GM11168 (cell line): ENCODE results near the gene FADS3.

Source experiments
- in situ Hi-C: fragments of 300-500 bp; cut with MboI; formaldehyde crosslinking; loops from one replicate; pipeline ENCODE4 v1.12.0; 2022; ENCODE audit warnings: low sequenced_read_pairs; ENCODE audit not compliant: unreplicated experiment

The FADS3 gene

DNA sequence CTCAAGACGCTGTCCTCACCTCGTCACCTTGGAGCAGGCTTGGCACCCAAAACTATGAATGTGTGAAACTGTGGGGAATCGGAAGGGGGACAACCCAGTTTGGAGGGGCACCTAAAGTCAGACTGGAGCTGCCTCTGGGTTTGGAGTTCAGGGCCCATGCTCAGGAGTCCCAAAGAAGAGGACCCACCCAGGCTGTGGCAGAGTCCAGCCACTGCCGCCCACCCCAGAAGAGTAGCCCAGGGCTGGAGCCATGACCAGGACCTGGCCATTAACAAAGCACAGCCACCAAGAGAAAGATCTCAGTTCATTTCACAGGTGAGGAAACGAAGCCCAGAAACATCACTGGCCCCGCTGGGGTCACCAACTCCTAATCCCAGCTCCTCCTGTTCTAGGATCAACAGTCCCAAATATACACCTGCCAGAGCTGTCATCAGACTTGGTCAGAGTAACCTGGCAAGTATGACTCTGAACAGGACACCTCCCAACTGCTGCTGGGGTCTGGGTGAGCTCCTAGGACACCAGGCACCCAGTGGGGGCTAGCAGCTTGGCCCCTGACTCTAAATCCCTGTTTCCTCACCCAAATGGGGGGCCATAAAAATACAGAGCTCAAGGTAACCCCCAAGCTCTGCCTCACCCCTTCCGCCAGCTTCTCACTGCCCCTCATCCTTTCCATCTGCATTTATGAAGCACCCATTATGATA, 23.3 kb upstream of the FADS3 start:
- in situ Hi-C loops = no loop called here

DNA sequence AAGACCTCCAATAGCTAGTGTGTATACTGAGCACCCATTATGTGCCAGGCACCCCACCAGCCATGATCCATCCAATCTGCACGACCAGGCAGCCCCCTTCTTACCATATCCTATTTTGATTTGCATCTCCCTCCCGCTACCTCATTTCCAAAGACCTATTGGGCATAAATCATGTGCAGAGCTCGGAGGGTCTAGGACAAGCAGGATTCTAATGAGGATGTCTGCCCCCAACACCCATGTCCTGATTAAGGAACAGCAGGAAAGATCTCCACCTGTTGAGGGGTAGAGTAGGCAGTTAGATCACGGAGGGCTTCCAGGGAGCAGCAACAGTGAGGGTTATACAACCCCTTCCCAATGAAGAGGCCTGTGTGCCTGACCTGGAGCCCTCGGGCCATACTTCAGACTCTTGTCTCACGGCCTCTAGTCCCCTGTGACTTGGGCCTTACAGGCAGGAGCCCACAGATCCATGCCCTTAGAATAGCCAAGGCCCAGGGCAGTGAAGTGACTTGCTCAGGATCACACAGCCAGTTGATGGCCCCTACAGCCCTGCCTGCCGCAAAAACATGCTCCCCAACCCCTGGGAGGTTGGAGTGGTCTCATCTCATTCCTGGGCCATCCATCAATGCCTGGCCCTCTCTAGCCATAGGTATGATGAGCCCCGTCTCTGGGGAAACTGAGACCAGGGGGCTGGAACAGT, 22.5 kb upstream of the FADS3 start:
- in situ Hi-C loops = no loop called here

DNA sequence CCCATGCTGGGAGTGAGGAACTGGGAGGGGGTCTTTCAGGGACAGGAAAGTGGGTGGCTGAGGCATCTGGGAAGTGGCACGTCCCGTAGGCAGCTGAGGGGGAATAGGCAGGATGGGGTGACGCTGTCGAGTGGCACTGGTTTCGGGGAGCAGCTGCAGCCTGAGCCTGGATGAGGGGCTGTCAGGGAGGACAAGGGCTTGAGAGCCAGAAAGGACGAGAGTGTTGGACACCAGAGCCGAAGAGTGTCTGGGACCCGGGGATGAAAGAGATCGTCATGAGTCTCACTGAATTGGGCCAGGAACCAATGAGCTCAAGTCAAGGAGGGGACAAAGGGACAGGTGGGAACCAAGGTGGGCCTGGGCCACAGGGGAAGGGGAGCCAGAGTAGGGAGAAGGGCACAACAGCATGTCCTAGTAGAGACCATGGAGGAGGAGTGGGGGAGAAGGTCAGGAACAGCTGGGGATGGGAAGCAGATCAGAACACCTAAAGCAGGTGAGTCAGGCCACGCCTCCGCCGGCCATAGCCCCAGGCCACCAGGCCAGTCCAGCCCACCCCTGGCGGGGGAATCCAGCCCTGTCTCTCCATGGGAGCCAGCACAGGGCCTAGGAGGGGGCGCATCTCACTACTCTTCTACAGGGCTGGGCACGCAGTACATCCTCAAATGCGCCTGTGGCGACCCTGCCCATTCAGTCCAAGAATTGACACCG, 21.8 kb upstream of the FADS3 start:
- in situ Hi-C loops = no loop called here

DNA sequence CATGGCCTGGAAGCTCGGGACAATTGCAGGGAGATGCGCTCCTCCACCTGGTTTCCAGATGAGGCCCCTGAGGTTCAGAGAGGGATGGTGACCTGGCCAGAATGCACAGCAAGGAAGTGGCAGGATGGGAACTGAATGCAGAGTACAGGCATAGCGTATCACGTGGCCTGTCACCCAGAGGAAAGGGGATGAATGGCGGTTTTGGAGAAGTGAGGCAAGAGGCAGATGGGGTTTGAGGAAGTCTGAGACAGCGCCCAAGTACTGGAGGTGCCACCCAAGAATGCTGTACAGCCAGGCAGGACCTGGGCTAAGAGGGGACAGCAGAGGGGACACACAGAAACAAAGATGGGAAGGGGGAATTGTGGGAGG, 21.2 kb upstream of the FADS3 start:
- in situ Hi-C loops = no loop called here

DNA sequence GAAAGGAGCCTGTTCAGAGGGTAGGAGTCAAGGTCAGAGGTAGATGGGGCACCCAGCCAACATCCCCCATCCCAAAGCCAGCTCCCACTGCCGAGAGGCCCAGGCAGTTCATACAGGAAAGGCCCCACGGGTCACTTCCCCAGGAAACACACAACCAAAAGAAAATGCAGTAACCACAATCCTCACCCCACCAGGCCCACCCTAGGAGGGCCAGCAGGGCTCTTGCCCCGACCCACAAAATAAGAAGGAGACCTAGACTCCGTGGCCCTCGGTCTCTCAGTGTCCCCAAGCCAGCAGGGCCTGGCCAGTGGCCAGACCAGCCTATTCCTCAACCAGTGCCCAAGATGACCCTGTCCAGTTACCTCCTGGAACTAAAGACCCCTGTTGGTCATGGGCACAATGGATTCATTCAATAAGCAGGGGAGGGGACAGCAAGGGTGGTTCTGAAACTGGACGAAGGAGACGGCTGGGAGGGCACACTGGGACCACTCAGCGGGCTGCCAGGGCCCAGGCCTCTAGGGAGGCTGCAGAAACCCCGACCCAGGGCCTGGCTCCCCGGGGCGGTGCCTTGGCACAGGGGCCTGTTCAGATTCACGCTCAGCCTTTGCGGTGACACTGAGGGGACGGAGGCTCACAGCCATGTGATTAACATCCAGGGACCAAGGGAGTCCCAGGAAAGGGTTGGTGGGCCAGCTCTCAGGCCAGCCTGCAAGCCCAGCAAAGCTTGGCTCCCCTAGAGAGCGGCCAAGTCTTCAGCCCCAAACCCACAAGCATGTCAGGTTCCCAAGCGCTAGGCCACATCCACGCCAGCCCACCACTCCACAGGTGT, 20.6 kb upstream of the FADS3 start:
- in situ Hi-C loops = no loop called here

DNA sequence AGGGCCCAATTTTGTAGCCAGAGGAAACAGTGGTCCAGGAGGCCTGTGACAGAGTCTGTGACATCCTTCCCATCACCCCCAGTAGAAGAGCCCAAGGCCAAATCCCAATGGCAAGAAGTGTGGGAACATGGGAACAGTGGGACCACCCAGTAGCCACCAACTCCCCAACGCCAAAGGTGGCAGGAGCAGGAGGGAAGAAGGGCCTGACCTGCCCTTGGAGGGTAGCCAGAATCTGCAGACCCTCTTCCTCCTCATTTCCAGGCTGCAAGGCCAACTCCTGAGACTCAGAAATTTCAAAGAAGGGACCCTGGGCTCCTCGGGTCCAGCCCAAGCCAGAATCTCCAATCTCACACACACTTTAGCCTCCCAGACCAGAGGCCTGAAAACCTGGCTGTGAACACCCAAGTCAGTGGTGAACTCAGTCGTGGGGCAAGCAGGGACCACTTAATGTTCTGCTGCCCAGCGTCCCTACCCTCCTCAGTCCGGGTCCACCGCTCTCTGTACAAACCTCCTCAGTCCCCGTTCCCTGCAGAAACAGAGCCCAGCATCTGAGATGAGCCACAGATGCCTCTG, 19.9 kb upstream of the FADS3 start:
- in situ Hi-C loops = no loop called here

DNA sequence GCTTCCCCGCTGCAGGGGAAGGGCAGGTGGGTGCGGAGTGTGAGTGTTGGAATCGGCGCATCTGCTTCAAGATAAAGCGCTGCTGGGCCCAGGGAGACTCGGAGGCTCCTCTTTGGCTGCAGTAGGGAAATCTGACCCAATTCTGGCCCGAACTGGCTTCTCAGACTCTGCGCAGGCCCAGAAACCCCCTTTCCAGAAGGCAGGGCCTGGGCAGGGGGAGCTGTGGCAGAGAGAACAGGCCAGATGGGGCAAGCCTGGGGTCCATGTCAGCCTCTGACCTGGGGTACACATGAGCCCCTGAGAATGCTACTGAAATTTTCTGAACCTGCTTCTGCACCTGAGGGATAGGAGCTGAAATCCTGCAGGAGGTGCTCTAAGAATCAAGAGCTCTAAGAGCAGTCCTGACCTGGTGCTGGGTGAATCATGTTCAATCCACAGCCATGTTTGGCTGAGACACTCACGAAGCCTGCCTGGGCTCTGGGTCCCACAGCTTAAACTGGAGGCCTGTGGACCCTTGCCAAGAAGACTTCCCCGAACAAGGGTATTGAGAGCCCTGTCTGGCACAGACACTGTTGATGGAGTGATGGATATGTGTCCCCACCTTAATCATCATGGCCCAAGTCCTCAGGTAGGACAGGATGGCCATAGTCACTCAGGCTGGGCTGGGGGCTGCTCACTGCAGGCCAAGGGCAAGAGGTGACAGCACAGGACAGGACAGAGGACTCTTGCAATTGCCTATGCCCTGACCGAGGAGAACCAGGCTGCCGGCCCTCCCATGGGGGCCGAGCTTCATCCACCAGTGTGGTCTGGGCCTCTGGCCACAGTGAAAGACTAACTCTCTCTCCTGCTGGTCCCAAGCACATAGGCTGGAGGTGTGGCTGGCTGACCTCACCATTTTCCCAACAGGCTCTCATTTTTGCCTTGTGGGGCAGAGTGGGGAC, 19.1 kb upstream of the FADS3 start:
- in situ Hi-C loops = no loop called here

DNA sequence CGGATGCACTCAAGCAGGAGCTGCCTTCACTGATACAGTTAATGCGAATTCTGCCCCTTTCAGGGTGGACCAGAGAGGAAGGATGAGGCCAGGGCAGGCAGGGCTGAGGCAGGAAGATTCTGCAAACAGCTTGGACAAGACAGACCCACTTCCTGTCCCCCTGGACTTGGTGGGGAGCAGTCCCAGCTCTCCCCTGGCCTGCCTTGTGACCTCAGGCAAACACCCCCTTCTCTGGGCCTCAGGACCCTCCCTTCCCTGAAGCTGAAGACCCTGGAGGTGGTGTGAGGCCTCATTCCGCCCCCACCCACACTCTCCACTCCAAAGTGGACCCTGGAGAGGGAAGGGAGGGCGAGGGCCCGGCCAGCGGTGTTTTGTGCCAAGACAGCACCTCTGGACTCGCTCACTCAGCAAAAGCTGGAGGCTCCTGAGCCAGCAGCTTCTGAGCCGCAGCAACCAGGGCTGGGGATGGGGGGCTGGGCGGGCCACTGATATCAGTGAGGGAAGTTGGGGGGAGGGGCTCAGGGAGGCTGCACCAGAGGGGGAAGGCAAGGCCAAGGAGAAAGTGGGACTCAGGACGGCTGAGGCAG, 17.5 kb upstream of the FADS3 start:
- in situ Hi-C loops = no loop called here

DNA sequence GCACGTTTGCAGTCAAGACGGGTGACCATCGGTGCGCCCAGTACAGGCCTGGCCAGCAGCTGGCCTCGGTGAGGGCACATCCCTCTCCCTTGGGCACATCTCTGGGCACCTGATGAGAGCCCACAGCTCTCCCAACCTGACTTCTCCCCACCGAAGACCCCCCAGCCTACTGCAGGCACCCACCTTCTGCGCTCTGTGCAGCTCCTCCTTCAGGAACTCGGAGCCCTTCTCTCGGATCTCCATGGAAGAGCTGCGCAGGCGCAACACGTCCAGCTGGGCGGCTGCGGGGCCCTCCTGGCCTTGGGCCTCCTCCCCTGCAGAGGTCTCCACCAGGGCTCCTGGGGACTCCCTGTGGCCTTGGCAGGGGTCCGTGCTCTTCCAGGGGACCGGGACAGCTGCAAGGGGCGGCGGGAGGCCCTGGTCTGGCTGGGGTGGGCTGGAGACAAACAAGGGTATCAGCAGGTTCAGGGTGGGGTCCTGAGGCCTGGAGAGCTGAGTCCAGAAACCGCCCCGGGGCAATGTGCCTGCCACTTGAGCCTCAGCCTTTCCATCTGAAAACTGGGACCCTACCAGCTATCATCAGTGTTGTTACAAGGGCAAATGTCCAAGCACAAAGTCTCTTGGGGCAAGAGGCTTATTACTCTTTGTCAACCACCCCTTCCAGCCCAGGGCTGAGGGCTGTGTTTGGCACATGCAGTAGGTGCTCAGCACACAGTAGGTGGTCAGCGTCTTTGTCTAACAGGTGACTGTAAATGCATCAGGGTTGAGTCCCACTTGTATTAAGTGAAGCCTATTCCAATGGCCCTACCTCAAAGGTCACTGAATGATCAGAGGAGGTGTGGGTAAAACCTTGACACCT, 16.8 kb upstream of the FADS3 start:
- in situ Hi-C loops = no loop called here

DNA sequence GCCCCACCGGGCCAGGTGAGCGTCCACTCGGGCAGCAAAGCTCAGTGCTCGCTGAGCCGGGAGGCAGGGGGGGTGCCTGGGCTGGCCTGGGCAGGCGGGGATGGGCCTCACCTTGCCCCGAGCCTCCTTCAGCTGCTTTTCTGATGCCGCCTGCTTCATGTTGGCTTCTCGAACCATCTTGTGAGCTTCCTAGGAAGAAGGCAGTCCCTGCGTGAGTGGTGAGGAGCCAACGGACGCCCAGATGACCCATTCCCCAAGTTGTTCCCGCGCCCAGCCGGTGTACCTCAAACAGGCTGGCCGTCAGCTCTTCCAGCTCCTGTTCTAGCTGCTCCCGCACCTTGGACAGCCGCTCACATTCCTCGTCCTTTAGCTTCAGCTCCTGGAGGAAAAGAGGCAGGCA, 15.9 kb upstream of the FADS3 start:
- in situ Hi-C loops = no loop called here

DNA sequence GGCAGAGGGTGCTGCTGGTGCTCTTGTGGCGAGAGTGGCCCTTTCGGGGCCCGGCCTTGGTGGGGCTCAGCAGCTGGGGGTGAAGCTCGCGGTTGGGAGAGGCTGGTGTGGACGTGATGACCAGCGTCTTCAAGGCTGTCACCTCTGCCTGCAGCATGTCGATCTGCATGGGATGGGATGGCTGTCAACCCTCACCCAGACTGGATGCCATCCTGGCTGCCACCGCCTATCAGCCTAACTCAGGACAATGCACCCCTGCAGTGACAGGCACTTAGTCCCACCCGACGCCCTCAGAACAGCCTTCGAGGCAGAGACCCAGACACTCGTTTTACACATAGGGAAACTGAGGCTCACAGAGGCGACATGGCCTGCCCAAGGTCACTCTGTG, 15.2 kb upstream of the FADS3 start:
- in situ Hi-C loops = no loop called here

DNA sequence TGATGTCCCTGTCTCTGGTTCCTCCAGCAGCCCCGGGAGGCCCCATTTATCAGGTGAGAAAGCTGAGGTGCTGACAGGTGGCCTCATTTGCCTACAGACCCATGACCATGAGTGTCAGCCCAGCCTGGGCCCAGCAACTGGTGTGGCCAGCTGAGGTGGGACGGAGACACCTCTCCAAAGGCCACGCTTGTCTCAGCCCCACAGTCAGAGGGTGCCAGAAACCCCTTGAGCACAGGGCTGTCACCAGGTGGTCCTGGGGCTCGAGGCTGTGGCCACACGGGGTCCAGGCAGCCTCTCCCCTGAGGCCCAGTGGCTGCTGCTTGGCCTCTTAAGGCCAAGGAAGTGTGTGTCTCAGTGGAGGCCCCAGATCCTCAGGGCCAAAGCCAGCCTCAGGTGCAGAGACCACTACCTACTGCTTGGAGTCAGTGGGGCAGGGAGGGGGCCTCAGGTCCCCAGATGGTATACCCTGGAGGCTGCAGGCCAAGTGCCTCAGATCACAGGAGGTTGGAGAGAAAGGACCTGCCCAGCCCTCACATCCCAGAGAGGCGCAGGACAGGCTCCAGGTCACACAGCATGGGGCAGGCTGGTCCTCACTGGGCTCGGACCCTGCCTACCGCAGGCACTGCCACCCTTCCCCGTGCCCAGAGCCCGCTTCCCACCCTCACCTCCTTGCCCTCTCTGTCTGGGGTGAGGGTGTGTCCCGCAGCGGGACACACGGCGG, 14.6 kb upstream of the FADS3 start:
- in situ Hi-C loops = no loop called here

DNA sequence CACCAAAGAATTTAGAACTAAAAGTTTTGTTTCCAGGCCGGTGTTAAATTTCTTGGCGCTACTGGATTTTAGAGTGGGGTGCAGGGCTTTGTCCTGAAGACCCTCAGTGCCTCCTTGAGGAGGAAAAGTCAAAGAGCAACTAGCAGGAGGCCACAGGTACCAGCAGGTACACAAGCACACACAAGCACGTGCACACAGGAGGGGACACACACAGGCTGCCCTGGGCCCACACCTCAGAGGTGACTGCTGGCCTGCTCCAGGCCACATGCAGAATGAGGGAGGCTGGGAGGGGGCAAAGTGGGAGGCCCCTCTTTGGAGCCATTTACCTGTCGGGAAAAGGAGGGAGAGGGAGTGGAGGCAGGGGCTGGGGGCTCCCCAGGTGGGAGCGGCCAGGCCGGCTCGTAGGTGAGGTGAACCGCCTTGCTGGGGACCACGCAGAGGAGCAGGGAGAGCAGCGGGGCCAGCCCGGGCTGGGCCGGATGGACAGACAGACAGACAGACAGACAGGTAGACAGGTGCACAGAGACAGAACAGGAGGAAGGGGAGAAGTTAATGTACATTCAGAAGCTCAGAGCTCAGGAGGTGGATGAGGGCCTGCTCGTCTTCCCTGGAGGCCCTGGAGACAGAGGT, 13.8 kb upstream of the FADS3 start:
- in situ Hi-C loops = no loop called here

DNA sequence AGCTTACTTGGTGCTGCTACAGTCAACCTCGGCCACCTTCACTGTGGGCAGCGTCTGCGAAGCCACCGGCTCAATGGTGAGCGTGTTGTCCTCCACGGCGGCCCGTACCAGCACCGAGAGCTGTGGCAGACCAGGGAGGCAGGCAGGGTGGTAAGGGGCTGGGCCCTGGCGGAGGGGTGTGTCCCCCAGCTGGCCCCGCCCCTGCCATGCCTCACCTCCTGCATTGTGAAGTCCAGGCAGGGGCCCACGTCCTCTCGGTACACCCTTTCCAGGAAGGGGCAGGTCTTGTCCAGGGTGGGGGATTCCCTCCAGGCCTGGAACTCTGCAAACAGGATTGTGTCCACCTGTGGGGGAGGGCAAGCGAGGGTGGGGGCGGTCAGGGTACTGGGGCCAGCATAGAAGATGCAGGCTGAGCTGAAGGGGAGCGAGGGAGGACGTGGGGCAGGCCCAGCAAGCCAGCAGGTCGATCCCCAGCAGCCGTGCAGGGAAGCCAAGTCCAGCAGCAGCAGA, 13.2 kb upstream of the FADS3 start:
- in situ Hi-C loops = no loop called here

DNA sequence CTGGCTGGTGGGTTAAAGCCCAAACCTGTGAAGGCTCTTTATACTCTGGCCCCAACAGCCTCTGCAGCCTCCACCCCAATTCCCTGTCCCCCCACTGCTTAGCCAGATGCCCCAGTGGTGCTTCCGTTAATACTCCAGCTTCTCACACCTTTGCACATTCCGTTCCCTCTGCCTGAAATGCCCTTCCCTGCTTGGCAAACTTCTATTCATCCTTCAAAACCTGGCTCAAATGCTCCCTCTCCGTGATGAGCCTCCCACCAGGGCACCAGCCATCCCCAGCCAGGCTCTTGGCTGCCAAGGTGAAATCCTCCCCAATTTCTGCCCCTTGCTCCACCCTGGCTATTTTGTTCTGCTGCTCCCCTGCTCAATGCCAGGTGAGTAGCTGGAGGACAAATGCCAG, 12.5 kb upstream of the FADS3 start:
- in situ Hi-C loops = no loop called here

DNA sequence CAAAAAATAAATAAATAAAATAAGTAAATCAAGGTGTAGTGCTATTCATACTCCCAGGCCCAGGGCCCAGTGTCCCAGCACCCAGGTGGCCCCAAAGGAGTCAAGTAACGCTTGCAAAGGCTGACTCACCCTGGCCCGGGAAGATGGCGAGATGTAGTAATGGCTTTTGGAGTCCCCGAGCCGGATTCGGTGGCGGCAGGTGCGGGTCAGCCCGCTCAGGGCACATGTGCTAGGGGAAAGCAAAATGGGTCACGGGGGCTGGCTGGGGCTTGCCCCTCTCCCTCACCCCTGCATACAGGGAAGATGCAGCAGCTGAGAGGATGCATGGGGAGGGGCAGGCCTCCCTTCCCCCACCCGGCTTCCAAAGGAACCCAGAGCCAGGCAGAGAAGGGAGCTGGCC, 11.0 kb upstream of the FADS3 start:
- in situ Hi-C loops = no loop called here

DNA sequence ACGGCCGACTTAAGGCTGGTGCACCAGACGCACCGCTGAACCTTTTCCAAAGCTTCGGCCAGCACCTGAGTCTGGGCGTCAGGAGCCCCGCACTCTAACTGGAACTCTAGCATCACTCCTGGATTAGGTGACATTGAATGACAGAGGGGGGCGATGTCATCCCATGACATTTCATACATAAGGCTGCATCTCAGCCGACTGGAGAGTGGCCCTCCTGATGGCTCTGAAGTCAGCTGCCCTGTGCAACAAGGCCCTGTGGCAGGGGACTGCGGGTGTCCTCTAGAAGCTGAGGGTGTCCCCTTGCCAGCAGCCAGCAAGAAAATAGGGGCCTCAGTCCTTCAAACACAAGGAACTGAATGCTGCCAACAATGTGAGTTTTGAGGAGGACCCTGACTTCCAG, 10.1 kb upstream of the FADS3 start:
- in situ Hi-C loops = no loop called here
